Activated T-helper 17 cell treated with anti-CD3 and anti-CD28 coated beads, Interleukin-2, amount 50 U/mL, for 72 hours (primary cell): ENCODE measurements around the gene TNPO3. TPM values are rescaled to one million over a fixed set of nuclear protein-coding genes. Genes with fewer than 3 reads are reported as not detected.
"Not testable (repeated sequence)": the region's sequence is repeated elsewhere in the genome, so short reads cannot be mapped to it uniquely, and the experiment has no call there.

Source experiments
- ATAC-seq: fragments of 150-1000 bp; cut with Tn5 transposase; replicated peaks from 2 replicates; pipeline ENCODE4 v1.10.0; 2021; ENCODE audit warnings: mild to moderate bottlenecking, moderate library complexity
- H3K27ac Mint-ChIP-seq: one replicate; pipeline ENCODE4 v1.8.0; 2022; ENCODE audit warnings: mixed read lengths
- H3K27me3 Mint-ChIP-seq: one replicate; pipeline ENCODE4 v1.8.0; 2022; ENCODE audit warnings: mixed read lengths
- H3K36me3 Mint-ChIP-seq: one replicate; pipeline ENCODE4 v1.8.0; 2022; ENCODE audit warnings: low read depth, mild to moderate bottlenecking, mixed read lengths
- H3K4me1 Mint-ChIP-seq: one replicate; pipeline ENCODE4 v1.8.0; 2022; ENCODE audit warnings: mixed read lengths
- H3K4me3 Mint-ChIP-seq: one replicate; pipeline ENCODE4 v1.8.0; 2022; ENCODE audit warnings: mild to moderate bottlenecking, mixed read lengths
- H3K9me3 Mint-ChIP-seq: one replicate; pipeline ENCODE4 v1.8.0; 2022; ENCODE audit warnings: mixed read lengths
- total RNA-seq, 2 donors: library from RNA; stranded (reverse); gene quantifications; one replicate each; pipeline ENCODE4 v1.2.3, GENCODE V29; 2022

The TNPO3 gene
- total RNA-seq, 2 donors from 2014 or later = 45.8 to 62.6 TPM

DNA sequence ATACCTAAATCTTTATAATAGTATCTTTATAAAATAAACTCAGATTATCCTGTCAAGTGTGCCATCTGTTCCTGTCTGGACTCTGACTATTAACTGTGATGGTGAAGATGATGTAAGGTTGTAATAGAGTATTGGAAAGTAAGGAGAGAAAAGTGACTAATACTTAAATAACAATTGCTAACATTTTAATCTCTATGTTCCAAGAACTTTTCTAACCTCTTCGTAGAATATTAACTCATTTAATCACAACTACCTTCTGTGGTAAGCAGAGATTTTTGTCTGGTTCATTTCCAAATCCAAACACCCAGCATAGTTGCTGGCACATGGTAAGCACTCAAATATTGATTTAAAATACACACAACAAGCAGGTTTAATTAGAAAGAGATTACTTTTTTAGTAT lies 2.5 kb downstream of the TNPO3 start:
- ATAC-seq = no peak
- Mint-ChIP-seq H3K27ac (no peak overlapping the region), H3K36me3 (peaks cover 57% of the 10 kb centered on the region), H3K4me1 (peaks cover 19% of the 10 kb centered on the region), H3K9me3 (no peaks in the 10 kb centered on the region), H3K27me3 (no peaks in the 10 kb centered on the region), H3K4me3 (peak overlapping the region; percentile 99)

DNA sequence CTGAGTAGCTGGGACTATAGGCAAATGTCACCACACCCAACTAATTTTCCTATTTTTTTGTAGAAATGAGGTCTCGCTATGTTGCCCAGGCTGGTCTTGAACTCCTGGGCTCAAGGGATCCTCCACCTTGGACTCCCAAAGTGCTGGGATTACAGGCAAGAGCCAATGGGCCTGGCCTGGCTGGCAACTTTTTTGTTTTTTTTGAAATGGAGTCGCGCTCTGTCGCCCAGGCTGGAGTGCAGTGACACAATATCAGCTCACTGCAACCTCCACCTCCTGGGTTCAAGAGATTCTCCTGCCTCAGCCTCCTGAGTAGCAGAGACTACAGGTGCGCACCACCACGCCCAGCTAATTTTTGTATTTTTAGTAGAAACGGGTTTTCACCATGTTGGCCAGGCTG lies 3.5 kb downstream of the TNPO3 start:
- H3K9me3 Mint-ChIP-seq, ATAC-seq, H3K27me3 Mint-ChIP-seq, H3K27ac Mint-ChIP-seq, H3K4me3 Mint-ChIP-seq: not testable (repeated sequence)
- H3K36me3 Mint-ChIP-seq = peaks cover 67% of the 10 kb centered on the region
- peaks cover 28% of the 10 kb centered on the region for H3K4me1 Mint-ChIP-seq

DNA sequence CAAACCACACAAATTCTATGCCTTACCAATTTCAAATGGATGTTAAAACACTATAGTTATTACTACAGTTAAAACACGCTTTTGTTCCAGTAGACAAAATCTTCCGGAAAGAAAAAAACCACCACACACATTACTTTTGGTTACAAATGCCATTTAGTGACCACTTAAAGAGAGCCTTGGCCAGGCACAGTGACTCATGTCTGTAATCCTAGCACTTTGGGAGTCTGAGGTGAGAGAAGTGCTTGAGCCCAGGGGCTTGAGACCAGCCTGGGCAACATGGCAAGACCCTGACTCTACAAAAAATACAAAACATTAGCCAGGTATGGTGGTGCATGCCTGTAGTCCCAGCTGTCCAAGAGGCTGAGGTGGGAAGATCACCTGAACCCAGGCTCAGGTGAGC lies 7.2 kb downstream of the TNPO3 start:
- H3K4me1 Mint-ChIP-seq = peaks cover 37% of the 10 kb centered on the region
- peaks cover 66% of the 10 kb centered on the region for H3K36me3 Mint-ChIP-seq
- H3K27ac Mint-ChIP-seq = no peak overlapping the region

DNA sequence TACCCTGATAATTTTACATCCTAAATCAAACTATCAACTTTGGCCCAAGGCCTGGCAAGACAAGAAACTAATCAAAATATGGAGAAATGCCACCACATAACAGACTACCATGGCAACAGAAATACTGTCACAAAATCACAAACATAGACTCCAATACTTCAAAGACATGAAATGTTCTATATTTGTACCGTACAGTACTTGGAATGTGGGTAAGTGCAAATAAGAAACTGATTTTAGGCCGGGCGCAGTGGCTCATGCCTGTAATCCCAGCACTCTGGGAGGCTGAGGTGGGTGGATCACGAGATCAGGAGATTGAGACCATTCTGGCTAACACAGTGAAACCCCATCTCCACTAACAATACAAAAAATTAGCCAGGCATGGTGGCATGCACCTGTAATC lies 9.2 kb downstream of the TNPO3 start:
- no peaks in the 10 kb centered on the region for H3K27me3 Mint-ChIP-seq
- ATAC-seq = no peak
- H3K27ac Mint-ChIP-seq = peak overlapping the region; percentile 9
- peaks cover 60% of the 10 kb centered on the region for H3K36me3 Mint-ChIP-seq
- no peaks in the 10 kb centered on the region for H3K9me3 Mint-ChIP-seq
- no peak overlapping the region for H3K4me3 Mint-ChIP-seq
- peaks cover 45% of the 10 kb centered on the region for H3K4me1 Mint-ChIP-seq

More for the DNA sequence above, 7.2 kb downstream of the TNPO3 start:
- H3K9me3 Mint-ChIP-seq = no peaks in the 10 kb centered on the region
- no peak for ATAC-seq
- peak overlapping the region; percentile 0 for H3K4me3 Mint-ChIP-seq
- H3K27me3 Mint-ChIP-seq = no peaks in the 10 kb centered on the region

DNA sequence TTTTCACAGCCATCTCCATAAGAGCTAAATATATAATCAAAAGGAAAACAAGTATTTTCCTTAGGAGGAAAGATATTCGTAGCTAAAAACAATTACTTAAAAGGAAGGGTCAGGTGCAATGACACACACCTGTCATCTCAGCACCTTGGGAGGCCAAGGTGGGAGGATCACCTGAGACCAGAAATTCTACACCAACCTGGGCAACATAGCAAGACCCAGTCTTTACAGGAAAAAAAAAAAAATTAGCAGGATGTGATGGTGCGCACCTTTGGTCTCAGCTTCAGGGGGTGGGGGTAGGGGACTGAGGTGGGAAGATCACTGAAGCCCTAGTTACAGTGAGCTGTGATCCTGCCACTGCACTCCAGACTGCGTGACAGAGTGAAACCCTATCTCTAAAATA lies 11.9 kb downstream of the TNPO3 start:
- ATAC-seq = no peak
- H3K27ac Mint-ChIP-seq = peak overlapping the region; percentile 27
- H3K9me3 Mint-ChIP-seq = no peaks in the 10 kb centered on the region
- H3K27me3 Mint-ChIP-seq = no peaks in the 10 kb centered on the region
- H3K4me1 Mint-ChIP-seq = peaks cover 40% of the 10 kb centered on the region
- H3K4me3 Mint-ChIP-seq = no peak overlapping the region
- H3K36me3 Mint-ChIP-seq = peaks cover 64% of the 10 kb centered on the region

DNA sequence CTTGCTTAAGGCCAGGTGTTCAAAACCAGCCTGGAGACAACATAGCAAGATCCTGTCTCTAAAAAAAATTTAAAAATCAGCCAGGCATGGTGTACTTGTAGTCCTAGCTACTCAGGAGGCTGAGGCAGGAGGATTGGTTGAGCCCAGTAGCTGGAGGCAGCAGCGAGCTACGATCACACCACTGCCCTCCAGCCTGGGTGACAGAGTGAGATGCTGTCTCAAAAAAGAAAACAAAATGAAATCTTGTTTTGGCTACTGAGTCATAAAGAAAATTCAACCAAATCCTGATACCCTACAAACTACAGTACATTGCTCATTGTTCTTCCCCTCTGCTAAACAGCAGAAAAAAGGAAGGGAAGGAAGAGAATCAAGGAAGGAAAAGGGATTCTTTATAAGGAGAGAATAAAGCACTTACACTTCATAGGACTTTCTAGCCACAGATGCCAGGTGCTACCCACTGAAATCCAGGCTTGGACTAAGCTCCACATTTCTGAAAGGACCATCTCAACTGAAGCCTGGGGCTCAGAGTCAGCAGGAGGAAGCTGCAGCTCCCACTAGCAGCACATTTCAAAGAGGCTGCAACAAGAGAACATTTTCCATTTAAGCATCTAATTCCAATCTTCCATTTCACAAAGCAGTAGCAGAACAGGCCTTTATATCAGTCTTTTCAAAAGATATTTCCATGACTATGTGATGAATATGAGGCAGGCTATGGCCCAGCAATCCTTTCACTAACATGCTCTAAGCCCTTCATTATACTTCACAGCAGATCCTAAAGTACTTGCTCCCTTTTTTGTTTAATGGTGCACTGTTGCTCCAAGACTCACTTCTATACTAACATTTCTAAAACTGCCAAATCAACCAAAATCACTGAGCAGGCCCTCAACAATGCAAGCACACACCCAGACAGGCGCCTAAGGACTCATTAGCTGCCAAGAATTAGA lies 13.5 kb downstream of the TNPO3 start:
- no peaks in the 10 kb centered on the region for H3K9me3 Mint-ChIP-seq
- peak overlapping the region; percentile 4 for H3K4me3 Mint-ChIP-seq
- peak overlapping the region; percentile 28 for H3K27ac Mint-ChIP-seq
- peaks cover 37% of the 10 kb centered on the region for H3K4me1 Mint-ChIP-seq
- peak; percentile 83 for ATAC-seq
- H3K27me3 Mint-ChIP-seq = no peaks in the 10 kb centered on the region
- peaks cover 64% of the 10 kb centered on the region for H3K36me3 Mint-ChIP-seq

DNA sequence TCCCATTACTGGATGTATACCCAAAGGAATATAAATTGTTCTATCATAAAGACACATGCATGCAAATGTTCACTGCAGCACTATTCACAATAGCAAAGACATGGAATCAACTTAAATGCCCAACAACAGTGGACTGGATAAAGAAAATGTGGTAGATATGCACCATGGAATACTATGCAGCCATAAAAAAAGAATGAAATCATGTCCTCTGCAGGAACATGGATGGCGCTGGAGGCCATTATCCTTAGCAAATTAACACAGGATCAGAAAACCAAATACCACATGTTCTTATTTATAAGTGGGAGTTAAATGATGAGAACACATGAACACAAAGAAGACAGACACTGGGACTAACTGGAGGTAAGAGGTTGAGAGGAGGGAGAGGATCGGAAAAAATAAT lies 16.4 kb downstream of the TNPO3 start:
- H3K36me3 Mint-ChIP-seq = peaks cover 78% of the 10 kb centered on the region
- not testable (repeated sequence) for ATAC-seq, H3K27me3 Mint-ChIP-seq

DNA sequence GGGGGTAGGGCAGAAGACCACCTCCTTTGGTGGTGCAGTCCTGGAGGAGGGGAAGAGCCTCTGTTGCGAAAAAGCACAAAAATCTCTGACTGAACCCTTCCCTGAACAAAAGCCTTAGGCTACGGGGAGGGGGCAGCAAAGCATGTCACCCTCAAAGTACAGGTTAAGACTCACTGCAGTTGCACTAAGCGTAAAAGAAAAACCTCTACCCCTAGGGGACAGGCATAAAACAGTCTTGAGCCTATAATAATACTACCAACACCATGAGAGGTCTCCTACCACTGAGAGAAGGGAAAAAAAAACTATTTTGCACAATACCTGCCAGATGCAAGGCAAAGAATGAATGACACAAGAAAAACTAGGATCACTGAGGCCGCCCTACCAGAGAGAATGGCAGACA lies 17.3 kb downstream of the TNPO3 start:
- no peak for ATAC-seq
- peaks cover 87% of the 10 kb centered on the region for H3K36me3 Mint-ChIP-seq

More for the DNA sequence above, 16.4 kb downstream of the TNPO3 start:
- not testable (repeated sequence) for H3K27ac Mint-ChIP-seq, H3K9me3 Mint-ChIP-seq, H3K4me3 Mint-ChIP-seq
- H3K4me1 Mint-ChIP-seq = peaks cover 29% of the 10 kb centered on the region

DNA sequence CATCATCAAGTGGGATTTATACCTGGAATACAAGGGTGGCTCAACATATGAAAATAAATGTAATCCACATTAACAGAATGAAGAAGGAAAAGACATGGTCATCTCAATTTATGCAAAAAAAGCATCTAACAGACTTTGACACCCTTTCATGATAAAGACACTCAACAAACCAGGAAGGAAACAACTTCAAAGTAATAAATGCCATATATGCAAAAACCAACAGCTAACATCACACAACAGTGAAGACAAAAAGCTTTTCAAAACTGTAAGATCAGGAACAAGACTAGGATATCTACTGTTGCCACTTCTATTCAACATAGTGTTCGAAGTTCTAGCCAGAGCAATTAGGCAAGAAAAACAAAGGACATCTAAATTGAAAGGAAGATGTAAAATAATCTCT lies 22.9 kb downstream of the TNPO3 start:
- ATAC-seq = no peak
- Mint-ChIP-seq H3K27ac (peak overlapping the region; percentile 56), H3K9me3 (no peaks in the 10 kb centered on the region), H3K36me3 (peaks cover 99% of the 10 kb centered on the region), H3K4me1 (peaks cover 25% of the 10 kb centered on the region), H3K4me3 (no peak overlapping the region), H3K27me3 (no peaks in the 10 kb centered on the region)

More for the DNA sequence above, 17.3 kb downstream of the TNPO3 start:
- no peak overlapping the region for H3K4me3 Mint-ChIP-seq
- no peak overlapping the region for H3K27ac Mint-ChIP-seq
- no peaks in the 10 kb centered on the region for H3K27me3 Mint-ChIP-seq
- no peaks in the 10 kb centered on the region for H3K9me3 Mint-ChIP-seq
- H3K4me1 Mint-ChIP-seq = peaks cover 34% of the 10 kb centered on the region

DNA sequence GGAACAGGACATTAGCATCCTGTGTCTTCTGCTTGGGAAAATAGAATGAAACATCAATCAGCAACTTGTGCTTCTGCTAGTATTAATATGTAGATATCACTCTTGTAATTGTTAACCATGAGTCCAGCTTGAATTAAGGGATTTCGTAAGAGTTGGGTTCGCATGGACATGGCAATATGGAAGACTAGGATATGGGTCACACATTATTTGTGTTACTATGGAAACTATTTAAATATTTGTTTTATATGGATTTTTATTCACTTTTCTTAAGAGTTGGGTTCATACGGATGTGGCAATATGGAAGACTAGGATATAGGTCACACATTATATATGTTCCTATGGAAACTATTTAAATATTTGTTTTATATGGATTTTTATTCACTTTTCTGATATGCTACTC lies 24.5 kb downstream of the TNPO3 start:
- ATAC-seq = no peak
- H3K36me3 Mint-ChIP-seq = peaks cover 85% of the 10 kb centered on the region

DNA sequence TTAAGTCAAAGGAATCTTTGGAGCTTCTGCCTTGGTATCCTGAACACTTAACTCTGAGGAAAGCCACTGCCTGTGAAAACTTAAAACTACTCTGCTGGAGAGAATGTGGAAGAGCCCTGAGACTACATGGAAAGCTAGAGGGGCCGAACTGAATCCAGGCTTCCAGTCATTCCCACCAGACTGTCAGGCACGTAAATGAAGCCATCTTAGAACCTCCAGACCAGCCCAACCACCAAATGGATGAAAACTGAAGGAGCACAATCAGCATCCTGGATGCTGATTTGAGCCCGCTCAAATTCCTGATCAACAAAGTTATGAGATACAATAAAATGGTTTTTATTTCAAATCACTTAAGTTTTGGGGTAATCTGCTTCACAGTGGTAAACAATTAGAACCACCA lies 30.8 kb downstream of the TNPO3 start:
- Mint-ChIP-seq H3K36me3 (peaks cover 43% of the 10 kb centered on the region), H3K4me3 (no peak overlapping the region), H3K9me3 (no peaks in the 10 kb centered on the region), H3K27me3 (no peaks in the 10 kb centered on the region), H3K27ac (peak overlapping the region; percentile 61), H3K4me1 (peaks cover 24% of the 10 kb centered on the region)
- ATAC-seq = no peak

More for the DNA sequence above, 24.5 kb downstream of the TNPO3 start:
- no peak overlapping the region for H3K4me3 Mint-ChIP-seq
- H3K4me1 Mint-ChIP-seq = peaks cover 25% of the 10 kb centered on the region
- no peaks in the 10 kb centered on the region for H3K27me3 Mint-ChIP-seq
- no peaks in the 10 kb centered on the region for H3K9me3 Mint-ChIP-seq
- H3K27ac Mint-ChIP-seq = no peak overlapping the region

DNA sequence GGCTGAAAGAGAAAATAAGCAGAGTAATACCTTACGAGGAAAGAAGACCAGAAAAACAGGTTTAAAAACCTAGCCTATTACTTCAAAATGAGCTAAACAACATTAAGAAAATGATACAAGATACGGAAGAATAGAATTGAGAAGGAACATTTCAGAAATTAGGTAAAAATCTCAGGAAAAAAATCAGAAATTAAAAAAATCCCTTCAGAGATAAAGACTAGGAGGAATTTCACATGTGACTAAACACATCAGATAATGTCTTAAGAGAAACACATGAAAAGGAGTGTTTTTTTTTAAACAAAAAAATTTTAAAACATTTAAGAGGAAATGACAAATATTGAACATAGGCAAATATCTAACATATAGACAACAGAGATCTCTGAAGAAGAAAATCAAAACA lies 33.3 kb downstream of the TNPO3 start:
- H3K4me1 Mint-ChIP-seq = peaks cover 21% of the 10 kb centered on the region
- peaks cover 40% of the 10 kb centered on the region for H3K36me3 Mint-ChIP-seq
- no peaks in the 10 kb centered on the region for H3K9me3 Mint-ChIP-seq
- no peaks in the 10 kb centered on the region for H3K27me3 Mint-ChIP-seq
- no peak overlapping the region for H3K4me3 Mint-ChIP-seq
- H3K27ac Mint-ChIP-seq = no peak overlapping the region
- no peak for ATAC-seq

DNA sequence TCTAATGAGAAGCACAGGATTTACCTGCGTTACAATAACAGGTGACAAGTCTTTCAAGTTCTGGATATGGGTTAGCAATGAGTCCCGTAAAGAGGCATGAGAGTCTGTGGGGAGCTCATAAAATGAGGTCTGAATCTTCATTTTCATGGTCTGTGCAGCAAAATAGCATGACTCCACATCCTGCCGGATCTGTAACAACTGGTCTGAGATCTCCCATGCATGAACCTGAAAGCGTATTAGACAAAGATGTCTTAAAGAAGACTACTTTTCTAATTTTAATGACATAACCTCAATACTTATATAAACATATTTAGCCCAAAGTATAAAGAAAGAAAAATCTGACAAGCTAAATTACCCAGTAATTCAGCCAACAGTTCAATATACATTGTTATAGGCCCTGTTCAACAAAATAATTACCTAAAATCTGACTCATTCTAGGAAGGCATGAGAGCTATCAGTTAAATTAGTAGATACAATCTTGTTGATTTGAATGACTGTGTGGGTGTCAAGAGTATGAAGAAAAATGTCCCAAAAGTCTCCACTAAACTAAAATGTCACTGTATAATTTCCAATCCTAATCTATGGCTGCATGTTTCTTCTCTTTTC lies 36.9 kb downstream of the TNPO3 start:
- H3K27ac Mint-ChIP-seq = no peak overlapping the region
- ATAC-seq = no peak
- H3K4me3 Mint-ChIP-seq = no peak overlapping the region
- no peaks in the 10 kb centered on the region for H3K27me3 Mint-ChIP-seq
- H3K36me3 Mint-ChIP-seq = peaks cover 74% of the 10 kb centered on the region
- no peaks in the 10 kb centered on the region for H3K9me3 Mint-ChIP-seq
- peaks cover 11% of the 10 kb centered on the region for H3K4me1 Mint-ChIP-seq

DNA sequence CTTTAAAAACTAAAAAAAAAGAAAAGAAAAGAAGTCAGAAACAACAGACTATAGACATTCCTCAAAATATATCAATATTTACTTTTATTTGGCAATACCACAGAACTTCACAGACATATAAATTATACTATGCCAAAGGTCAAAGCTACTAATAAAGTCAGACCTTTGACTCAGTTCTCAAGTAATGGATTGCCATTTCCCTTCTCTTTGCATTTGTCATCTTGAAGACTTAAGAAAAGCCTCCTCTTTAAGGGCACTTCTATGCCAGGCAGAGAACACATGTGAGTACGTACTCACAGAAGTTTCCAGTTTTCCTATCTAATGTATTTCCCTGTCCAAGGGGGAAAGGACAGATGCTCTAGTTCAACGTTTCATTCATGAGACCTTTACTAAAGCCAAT lies 37.6 kb downstream of the TNPO3 start:
- H3K27ac Mint-ChIP-seq = no peak overlapping the region

More for the DNA sequence above, 37.6 kb downstream of the TNPO3 start:
- H3K4me3 Mint-ChIP-seq = no peak overlapping the region
- no peak for ATAC-seq
- H3K27me3 Mint-ChIP-seq = no peaks in the 10 kb centered on the region
- H3K9me3 Mint-ChIP-seq = no peaks in the 10 kb centered on the region
- H3K36me3 Mint-ChIP-seq = peaks cover 82% of the 10 kb centered on the region
- H3K4me1 Mint-ChIP-seq = peaks cover 11% of the 10 kb centered on the region
